GM10266 (cell line): Measurements from ENCODE around the gene JPH4.

Experiments
- DNase-seq: peaks from one replicate; pipeline ENCODE4 v3.0.0; 2012; ENCODE audit errors: extremely low spot score
- TF ChIP-seq, protein P1 (sequence below): IDR thresholded peaks from 2 replicates; pipeline ENCODE4 v1.5.1; 2012; ENCODE audit warnings: mild to moderate bottlenecking, low read depth; ENCODE audit not compliant: control insufficient read depth, insufficient read depth; ENCODE audit errors: missing control alignments

The JPH4 gene

DNA sequence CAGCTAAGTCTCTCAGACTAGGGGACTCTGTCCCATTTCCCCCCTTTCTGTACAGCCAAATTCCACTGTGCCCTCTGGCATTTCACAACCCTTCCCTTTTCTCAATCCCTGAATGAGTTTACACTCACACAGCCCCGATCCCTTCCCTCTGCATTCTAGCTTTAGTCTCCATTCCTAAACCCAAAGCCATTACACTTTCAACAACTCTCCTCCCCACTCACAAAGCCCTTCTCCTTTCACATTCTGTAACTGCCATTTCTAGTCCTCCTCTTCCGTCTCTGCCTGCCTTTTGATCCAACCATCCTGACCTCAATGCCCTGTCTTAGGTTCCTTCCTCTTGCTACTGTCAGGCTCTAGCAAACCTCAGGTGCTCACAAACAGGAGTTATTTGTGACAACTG is 30.7 kb downstream of the JPH4 start:
- no peak for DNase-seq
- TF ChIP-seq, protein P1, sequence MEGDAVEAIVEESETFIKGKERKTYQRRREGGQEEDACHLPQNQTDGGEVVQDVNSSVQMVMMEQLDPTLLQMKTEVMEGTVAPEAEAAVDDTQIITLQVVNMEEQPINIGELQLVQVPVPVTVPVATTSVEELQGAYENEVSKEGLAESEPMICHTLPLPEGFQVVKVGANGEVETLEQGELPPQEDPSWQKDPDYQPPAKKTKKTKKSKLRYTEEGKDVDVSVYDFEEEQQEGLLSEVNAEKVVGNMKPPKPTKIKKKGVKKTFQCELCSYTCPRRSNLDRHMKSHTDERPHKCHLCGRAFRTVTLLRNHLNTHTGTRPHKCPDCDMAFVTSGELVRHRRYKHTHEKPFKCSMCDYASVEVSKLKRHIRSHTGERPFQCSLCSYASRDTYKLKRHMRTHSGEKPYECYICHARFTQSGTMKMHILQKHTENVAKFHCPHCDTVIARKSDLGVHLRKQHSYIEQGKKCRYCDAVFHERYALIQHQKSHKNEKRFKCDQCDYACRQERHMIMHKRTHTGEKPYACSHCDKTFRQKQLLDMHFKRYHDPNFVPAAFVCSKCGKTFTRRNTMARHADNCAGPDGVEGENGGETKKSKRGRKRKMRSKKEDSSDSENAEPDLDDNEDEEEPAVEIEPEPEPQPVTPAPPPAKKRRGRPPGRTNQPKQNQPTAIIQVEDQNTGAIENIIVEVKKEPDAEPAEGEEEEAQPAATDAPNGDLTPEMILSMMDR, result no peak

DNA sequence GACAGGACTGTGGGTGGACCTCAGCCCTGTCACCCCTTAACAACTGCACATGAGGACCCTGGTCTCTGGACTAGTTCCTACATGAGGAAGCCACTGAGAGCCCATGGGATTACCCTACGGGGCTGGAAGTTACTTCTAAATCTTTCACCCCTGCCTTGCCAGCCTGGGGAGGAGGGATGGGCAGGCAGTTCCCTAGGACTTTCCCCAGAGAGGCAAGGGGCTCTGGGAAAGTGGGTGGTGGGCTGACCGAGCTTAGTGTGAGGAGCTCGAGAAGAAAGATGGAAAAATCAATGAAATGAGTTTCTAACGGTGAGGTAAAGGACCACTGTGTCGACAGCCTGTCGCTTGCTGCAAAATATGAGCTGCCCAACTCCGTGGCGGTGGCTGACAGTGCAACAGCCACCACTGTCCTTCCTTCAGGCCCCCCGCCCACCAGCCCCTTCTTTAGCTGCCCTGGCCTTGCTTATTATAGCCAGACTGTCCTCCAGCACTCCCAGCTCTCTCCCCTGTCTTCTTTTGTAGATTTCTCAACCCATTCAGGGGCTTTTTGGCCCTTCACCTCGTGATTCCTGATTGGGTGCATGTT is 32.0 kb downstream of the JPH4 start:
- TF ChIP-seq, protein P1, result no peak
- no peak for DNase-seq

DNA sequence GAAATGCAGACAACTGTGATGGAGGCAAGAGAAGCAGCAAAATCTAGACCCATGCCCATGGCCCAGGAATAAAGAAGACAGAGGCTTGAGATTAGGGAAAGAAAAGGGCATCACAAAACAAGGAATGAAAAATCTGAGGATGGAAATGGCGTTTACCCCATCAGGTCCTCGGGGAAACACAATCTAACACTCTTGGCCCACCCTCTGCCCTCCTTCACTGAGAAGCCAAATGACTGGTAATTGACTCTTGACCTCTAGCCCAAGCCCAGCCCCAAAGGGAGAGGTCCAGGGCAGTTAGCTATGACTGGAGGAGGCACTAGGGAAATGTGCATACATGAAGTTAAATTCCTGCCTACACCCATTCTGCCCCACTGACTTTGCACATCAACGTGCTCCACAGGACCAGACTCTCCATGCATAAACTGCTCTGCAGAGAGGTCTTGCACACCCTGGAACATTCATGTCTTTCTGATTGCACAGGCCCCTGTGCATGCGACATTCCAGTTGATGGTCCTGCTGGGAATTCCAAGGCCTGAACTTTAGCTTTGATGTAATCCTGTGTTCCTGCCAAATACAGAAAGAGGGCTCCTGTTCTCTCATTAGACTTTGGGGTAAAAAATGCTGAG is 32.7 kb downstream of the JPH4 start:
- DNase-seq, result no peak
- TF ChIP-seq, protein P1, result no peak

DNA sequence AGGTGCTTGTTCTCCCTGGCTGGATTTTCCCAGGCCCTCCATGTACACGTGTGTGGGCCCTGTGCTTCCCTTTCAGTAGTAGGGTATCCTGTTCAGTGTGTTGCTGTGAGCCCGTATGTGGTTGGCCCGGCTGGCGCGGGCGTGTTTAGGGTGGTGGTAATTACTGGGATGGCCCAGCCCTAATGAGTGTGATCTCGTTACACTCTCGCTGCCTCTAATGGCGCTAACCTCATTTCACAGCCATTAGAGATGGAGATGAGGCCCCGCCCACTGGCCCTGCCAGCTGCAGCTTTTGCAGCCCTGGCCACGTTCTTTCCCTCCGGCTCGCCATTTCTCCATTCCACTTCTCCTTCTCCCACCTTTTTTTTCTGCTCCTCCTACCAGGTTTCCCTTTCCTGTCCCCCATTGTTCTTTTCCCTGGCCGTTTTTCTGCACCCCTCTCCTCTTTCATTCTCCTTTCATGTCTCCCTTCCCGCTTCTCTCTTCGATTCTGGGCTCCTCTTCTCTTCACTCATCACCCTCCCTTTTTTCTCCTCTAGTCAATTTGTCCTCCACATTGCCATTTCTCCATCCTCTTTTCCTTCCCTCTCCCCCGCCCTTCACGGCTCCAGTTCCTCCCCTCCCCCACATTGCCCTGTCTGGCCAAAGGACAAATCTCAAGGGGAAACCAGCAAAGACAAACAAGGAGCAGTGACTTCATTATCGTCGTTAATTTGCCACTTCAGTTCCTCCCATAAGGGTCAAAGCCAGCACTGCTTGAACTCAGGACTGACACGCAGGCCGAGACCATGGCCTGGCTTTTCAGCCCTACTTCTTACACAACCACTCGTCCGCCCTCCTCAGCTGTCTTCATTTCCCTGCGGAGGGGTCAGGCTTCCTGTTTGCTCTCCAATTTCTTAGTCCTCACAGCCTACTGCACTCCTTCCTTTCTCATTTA is 33.8 kb downstream of the JPH4 start:
- no peak for DNase-seq
- TF ChIP-seq, protein P1, result no peak

DNA sequence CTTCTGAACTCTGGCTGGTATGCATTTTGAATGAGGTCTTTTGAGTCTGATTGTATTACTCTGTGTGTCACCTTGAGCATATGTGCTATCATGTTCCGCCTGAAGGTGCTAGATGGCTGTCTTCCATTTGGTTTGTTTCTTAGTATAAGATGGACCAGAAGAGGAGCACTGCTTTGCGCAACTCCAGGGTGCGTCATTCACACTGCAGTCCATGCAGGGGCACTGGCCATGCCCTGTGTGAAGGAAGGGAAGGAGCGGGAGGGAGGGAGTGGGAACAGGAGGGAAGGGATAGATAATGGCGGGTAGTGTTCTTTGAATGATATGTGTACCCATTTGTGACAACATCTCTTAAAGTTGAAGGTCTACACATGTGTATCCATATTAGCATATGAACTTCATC is 35.2 kb downstream of the JPH4 start:
- TF ChIP-seq, protein P1, result no peak
- no peak for DNase-seq

DNA sequence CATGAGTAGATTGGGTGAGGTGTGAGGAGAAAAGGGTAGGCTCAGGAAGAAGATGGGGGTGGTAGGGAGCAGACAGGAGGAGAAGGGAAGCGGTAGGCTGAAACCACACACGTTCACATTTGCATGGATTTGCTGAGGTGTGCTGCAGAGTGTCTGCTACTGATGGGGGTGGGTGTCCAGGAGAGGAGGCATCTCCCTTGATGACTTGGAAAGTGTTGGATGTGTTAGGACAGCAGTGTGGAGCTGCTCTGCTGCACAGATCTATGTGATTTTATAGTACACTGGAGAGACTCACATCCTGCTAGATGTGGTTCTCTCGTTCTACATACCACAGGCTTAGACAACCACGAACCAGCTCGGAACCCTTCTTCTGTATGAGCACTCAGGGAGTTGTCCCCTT is 36.3 kb downstream of the JPH4 start:
- DNase-seq, result no peak
- TF ChIP-seq, protein P1, result no peak

DNA sequence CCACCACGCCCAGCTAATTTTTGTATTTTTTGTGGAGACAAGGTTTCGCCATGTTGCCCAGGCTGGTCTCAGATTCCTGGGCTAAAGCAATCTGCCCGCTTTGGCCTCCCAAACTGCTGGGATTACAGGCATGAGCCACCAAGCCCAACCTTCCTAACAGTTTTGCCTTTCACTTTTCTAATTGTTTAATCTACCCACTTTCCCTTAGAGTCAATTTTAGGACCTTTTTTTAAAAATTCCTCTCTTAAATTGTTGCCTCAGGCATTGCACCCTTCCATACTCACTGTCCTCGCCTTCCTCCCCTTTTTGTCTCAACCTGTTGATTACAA is 38.5 kb downstream of the JPH4 start:
- TF ChIP-seq, protein P1, result no peak
- DNase-seq, result no peak
